ENCODE measurements around the gene AOC1. TPM values are rescaled to one million over a fixed set of nuclear protein-coding genes. Genes with fewer than 3 reads are reported as not detected.
A peak's percentile ranks its signal among the peaks of the same experiment; 100 is the strongest.

AOC1 gene
- total RNA-seq, 4 donors from 2014 or later, result 0.23 to 0.45 (median 0.33) TPM; not detected in 1

DNA sequence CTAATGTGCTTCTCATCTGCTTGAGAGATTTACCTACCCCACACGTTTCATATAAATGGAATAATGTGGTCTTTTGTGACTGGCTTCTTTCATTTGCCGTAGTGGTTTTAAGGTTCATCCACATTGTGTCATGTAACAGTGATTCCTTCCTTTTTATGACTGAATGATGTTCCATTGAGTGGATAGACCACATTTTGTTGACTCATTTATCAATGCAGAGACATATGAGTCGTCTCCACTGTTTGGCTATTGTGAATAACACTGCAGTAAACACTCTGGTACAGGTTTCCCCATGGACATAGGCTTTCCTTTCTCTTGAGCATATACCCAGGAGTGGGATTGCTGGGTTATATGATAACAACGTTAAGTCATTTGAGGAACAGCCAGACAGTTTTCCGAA lies 2.0 kb upstream of the AOC1 start:
- peak; percentile 50 for DNase-seq (ENCODE audit: extremely low spot score)
- no peak overlapping the region for H3K4me3 ChIP-seq
- TF ChIP-seq EP300 (IDR thresholded peaks at IDR 0.05), result no peak
- TF ChIP-seq POLR2A (IDR thresholded peaks at IDR 0.05; ENCODE audit: low read depth), result no peak
- TF ChIP-seq, protein P1, sequence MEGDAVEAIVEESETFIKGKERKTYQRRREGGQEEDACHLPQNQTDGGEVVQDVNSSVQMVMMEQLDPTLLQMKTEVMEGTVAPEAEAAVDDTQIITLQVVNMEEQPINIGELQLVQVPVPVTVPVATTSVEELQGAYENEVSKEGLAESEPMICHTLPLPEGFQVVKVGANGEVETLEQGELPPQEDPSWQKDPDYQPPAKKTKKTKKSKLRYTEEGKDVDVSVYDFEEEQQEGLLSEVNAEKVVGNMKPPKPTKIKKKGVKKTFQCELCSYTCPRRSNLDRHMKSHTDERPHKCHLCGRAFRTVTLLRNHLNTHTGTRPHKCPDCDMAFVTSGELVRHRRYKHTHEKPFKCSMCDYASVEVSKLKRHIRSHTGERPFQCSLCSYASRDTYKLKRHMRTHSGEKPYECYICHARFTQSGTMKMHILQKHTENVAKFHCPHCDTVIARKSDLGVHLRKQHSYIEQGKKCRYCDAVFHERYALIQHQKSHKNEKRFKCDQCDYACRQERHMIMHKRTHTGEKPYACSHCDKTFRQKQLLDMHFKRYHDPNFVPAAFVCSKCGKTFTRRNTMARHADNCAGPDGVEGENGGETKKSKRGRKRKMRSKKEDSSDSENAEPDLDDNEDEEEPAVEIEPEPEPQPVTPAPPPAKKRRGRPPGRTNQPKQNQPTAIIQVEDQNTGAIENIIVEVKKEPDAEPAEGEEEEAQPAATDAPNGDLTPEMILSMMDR (IDR thresholded peaks at IDR 0.05), result no peak
- no peak for TF ChIP-seq POLR2AphosphoS5 (IDR thresholded peaks at IDR 0.05)
- peaks cover 4 to 12% (median 10%) of the 10 kb centered on the region in 4 donors for H3K4me1 ChIP-seq
- WGBS, result 85% methylated on average over 5 of the region's 5 CpGs
- H3K9me3 ChIP-seq, result no peaks in the 10 kb centered on the region
- no peak overlapping the region for H3K27ac ChIP-seq (replicated peaks in 1 of 4)
- H3K36me3 ChIP-seq, result no peaks in the 10 kb centered on the region
- peaks cover 0 to 28% (median 2%) of the 10 kb centered on the region in 4 donors for H3K27me3 ChIP-seq
- intact Hi-C loops (cut with DNase I), result no loop called here

DNA sequence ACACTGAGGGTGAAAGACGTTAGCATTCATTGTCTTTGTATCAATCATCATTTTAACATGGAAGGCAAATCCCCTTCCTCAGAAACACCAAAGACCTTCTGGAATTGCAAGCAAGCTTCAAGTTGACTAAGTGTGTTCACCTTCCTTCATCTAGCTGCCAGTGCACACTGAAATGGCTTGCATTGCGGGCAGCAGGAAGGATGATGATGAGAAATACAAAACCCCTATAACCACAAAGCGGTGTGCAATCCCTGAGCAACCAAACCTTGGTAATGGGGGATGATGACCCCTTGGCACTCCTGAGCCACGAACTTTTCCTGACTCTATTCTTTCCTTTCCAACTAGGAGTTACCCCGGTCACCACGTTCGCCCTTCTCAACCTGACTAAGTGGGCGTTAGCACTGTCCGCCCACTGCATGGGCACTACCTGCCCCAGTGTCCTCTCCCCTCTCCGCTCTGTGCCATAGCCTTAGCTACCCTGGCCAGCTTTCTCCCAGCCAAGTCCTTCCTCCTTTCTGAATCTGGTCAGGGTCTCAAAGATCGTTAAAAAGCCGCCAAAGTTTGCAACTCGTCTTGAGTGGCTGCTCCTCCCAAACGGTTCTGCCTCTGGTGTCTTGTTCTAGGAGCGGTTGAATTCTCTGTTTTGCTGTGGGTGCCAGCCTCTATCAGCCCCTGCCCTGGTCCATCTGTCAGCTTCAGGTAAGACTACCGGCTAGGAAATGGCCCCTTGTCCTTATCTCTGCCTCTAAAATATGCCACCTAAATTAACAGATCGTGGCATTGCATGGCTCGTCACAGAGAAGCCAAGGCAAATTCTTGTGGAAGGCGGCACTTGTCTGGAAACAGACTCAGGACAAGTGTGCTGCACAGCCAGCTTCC lies 586 bp upstream of the AOC1 start:
- DNase-seq (ENCODE audit: extremely low spot score), result peak; percentile 80
- no peak overlapping the region for H3K27ac ChIP-seq (replicated peaks in 1 of 4)
- intact Hi-C loops (cut with DNase I), result no loop called here
- H3K27me3 ChIP-seq, result peaks cover 0 to 36% (median 2%) of the 10 kb centered on the region in 4 donors
- no peaks in the 10 kb centered on the region for H3K9me3 ChIP-seq
- H3K4me3 ChIP-seq, result no peak overlapping the region
- no peaks in the 10 kb centered on the region for H3K36me3 ChIP-seq
- H3K4me1 ChIP-seq, result no peaks in the 10 kb centered on the region
- TF ChIP-seq EP300 (IDR thresholded peaks at IDR 0.05) (no peak), POLR2A (IDR thresholded peaks at IDR 0.05; ENCODE audit: low read depth) (no peak), POLR2AphosphoS5 (IDR thresholded peaks at IDR 0.05) (no peak)
- TF ChIP-seq, protein P1 (IDR thresholded peaks at IDR 0.05), result no peak
- 78% methylated on average over 18 of the region's 19 CpGs for WGBS

DNA sequence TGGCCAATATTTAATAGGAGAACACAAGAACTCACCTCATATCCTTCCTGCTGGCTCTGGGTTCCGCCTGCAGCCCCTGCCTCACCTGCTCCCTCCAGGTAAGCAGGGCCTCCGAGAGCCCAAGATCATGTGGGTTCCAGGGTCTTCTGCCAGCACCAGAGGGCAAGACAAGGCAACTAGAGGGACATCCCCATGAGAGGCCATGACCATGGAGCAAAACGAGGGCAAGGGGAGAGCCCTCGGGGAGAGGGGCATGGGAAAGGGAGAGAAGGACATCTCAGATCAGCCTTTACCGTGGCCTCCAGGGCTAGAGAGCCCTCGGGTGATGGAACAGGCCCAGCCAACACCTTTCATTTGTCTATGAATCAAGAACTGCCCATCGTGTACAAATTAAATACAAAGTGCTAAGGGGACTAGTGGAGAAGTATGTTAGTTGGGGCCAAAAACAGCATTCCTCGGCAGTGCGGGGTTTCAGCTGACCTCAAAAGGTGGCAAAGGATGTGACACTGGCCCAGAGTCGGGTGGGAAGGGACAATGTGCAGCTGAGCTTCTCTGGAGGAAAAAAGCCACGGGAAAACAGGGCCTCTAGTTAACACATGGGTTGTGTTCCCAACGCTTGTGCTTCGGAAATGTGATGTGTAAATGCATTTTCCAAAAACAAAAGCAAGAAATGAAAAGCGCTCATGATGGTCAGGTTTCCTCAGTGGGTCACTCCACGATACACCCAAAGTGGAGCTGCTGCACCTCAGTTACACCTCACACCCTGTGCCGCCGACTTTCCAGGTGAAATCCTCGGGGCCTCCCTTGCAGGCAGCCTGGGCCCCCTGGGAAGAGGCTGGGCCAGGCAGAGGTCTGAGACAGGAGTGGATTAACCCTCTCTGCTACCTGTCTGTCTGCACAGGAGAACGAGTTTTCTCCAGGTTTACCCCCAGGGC lies 2.0 kb downstream of the AOC1 start:
- TF ChIP-seq, protein P1 (IDR thresholded peaks at IDR 0.05), result no peak
- TF ChIP-seq POLR2AphosphoS5 (IDR thresholded peaks at IDR 0.05) (no peak), EP300 (IDR thresholded peaks at IDR 0.05) (no peak), POLR2A (IDR thresholded peaks at IDR 0.05; ENCODE audit: low read depth) (no peak)
- Histone ChIP-seq H3K4me3 (no peak overlapping the region), H3K36me3 (no peaks in the 10 kb centered on the region), H3K4me1 (no peaks in the 10 kb centered on the region), H3K27me3 (peaks cover 0 to 54% (median 2%) of the 10 kb centered on the region in 4 donors), H3K27ac (replicated peaks in 1 of 4) (no peak overlapping the region), H3K9me3 (no peaks in the 10 kb centered on the region)
- WGBS, result 75% methylated on average over 18 of the region's 19 CpGs
- intact Hi-C loops (cut with DNase I), result no loop called here
- peak; percentile 66 for DNase-seq (ENCODE audit: extremely low spot score)

DNA sequence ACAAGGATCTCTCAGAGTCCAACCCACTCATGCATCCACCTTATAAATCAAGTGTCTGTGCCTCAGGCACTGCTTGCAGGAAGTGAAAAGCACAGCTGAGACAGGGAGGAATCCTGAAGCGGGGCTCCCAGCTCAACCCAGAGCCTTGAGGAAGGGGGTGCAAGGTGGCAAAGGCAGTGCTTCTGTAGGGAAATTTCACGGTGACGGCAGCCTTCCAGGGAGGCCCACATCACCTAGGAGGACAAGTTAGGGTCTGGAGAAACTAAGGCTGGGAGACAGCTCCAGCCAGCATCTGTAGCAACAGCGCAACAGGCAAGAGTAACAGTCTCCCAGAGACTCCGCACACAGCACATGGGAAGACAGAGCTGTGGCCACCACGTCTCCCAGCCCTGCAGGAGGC lies 2.7 kb downstream of the AOC1 start:
- Histone ChIP-seq H3K9me3 (no peaks in the 10 kb centered on the region), H3K4me1 (no peaks in the 10 kb centered on the region), H3K27me3 (peaks cover 0 to 54% (median 2%) of the 10 kb centered on the region in 4 donors), H3K4me3 (no peak overlapping the region), H3K36me3 (no peaks in the 10 kb centered on the region), H3K27ac (replicated peaks in 1 of 4) (no peak overlapping the region)
- TF ChIP-seq POLR2AphosphoS5 (IDR thresholded peaks at IDR 0.05) (no peak), EP300 (IDR thresholded peaks at IDR 0.05) (no peak)
- intact Hi-C loops (cut with DNase I), result no loop called here
- WGBS, result 85% methylated on average over 4 of the region's 6 CpGs
- no peak for DNase-seq (ENCODE audit: extremely low spot score)
